ENCODE measurements around the gene KCNJ1.

- TF ChIP-seq CTCF (IDR thresholded peaks at IDR 0.05) (no peak), POLR2A (IDR thresholded peaks at IDR 0.05) (no peak)
These were observed 5.5 kb upstream of the KCNJ1 start for GRCh38 chr11:128872594-128872993.
